ENCODE data around the gene MRPS31.

The MRPS31 gene

DNA sequence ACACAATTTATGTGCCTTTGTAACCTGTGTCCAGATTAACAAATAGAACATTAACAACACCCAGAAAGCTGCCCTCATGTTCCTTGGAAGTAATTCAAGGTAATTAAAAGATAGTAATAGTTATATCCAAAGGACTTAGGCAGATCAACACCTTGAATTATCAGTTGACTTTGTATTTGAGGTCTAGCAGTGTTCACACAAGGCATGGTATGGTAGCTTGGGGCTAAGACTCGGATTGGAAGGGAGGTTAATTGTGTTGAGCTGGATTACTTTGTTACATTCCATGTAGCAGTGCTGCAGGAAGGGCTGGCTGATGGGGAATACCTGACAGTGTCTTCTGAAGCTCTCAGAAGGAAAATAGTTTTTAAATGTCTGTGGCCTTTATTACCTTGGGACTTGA is 35.3 kb upstream of the MRPS31 start:
- Histone ChIP-seq H3K79me1 (replicated peaks; ENCODE audit: low read length, poor library complexity, severe bottlenecking) (no peaks in the 10 kb centered on the region), H3K14ac (ENCODE audit: low read length in 2 of 2) (no peak overlapping the region), H3K9me3 (ENCODE audit: control insufficient read depth, low read length) (no peaks in the 10 kb centered on the region), H3K18ac (ENCODE audit: low read depth in 1 of 2, low read length in 2 of 2) (no peak overlapping the region), H2BK120ac (ENCODE audit: low read depth, low read length) (no peak overlapping the region), H3K27ac (ENCODE audit: low read length, poor library complexity, severe bottlenecking) (no peak overlapping the region), H2BK15ac (ENCODE audit: low read depth, poor library complexity, severe bottlenecking) (no peak overlapping the region), H4K8ac (ENCODE audit: low read length) (no peak overlapping the region), H2BK12ac (ENCODE audit: low read length in 2 of 2) (no peak overlapping the region), H3K36me3 (ENCODE audit: control insufficient read depth in 1 of 2, insufficient read depth in 2 of 2, low read depth in 1 of 2, low read length in 2 of 2) (peaks cover 4 to 68% of the 10 kb centered on the region in 2 experiments), H3K27me3 (ENCODE audit: control insufficient read depth in 1 of 2, insufficient read depth in 1 of 2, low read length in 2 of 2) (no peaks in the 10 kb centered on the region), H3K4me2 (ENCODE audit: low read length, poor library complexity, severe bottlenecking) (no peak overlapping the region), H2BK5ac (ENCODE audit: low read depth, low read length, poor library complexity, severe bottlenecking) (no peak overlapping the region), H3K23ac (ENCODE audit: low read length in 2 of 2) (no peak overlapping the region), H3K4me1 (ENCODE audit: control insufficient read depth, insufficient read depth, low read depth, low read length) (no peaks in the 10 kb centered on the region), H4K91ac (ENCODE audit: low read length) (no peak overlapping the region), H3K4ac (ENCODE audit: low read depth in 1 of 2, low read length in 2 of 2) (no peak overlapping the region), H3K9ac (ENCODE audit: low read length) (no peak overlapping the region), H3K4me3 (ENCODE audit: insufficient read depth in 1 of 2, low read depth in 1 of 2, low read length in 2 of 2) (no peak overlapping the region), H2AK5ac (ENCODE audit: low read length, severe bottlenecking) (no peak overlapping the region), H2AFZ (ENCODE audit: low read depth, low read length) (no peak overlapping the region)
- 84% methylated on average over 1 of the region's 1 CpG for WGBS
- no peak for DNase-seq

GRCh38 chr13:40803316-40803715 is 32.3 kb upstream of the MRPS31 start:
- Histone ChIP-seq H2BK15ac (ENCODE audit: low read depth, poor library complexity, severe bottlenecking) (no peak overlapping the region), H2BK5ac (ENCODE audit: low read depth, low read length, poor library complexity, severe bottlenecking) (no peak overlapping the region), H3K79me1 (replicated peaks; ENCODE audit: low read length, poor library complexity, severe bottlenecking) (peaks cover 1% of the 10 kb centered on the region), H2AFZ (ENCODE audit: low read depth, low read length) (no peak overlapping the region), H2AK5ac (ENCODE audit: low read length, severe bottlenecking) (no peak overlapping the region), H2BK12ac (ENCODE audit: low read length in 2 of 2) (no peak overlapping the region), H3K4ac (ENCODE audit: low read depth in 1 of 2, low read length in 2 of 2) (no peak overlapping the region), H3K36me3 (ENCODE audit: control insufficient read depth in 1 of 2, insufficient read depth in 2 of 2, low read depth in 1 of 2, low read length in 2 of 2) (peaks cover 24 to 75% of the 10 kb centered on the region in 2 experiments), H4K91ac (ENCODE audit: low read length) (no peak overlapping the region), H3K27me3 (ENCODE audit: control insufficient read depth in 1 of 2, insufficient read depth in 1 of 2, low read length in 2 of 2) (no peaks in the 10 kb centered on the region), H3K4me1 (ENCODE audit: control insufficient read depth, insufficient read depth, low read depth, low read length) (no peaks in the 10 kb centered on the region), H3K4me3 (ENCODE audit: insufficient read depth in 1 of 2, low read depth in 1 of 2, low read length in 2 of 2) (no peak overlapping the region), H3K18ac (ENCODE audit: low read depth in 1 of 2, low read length in 2 of 2) (no peak overlapping the region), H3K27ac (ENCODE audit: low read length, poor library complexity, severe bottlenecking) (no peak overlapping the region), H4K8ac (ENCODE audit: low read length) (no peak overlapping the region), H2BK120ac (ENCODE audit: low read depth, low read length) (no peak overlapping the region), H3K14ac (ENCODE audit: low read length in 2 of 2) (no peak overlapping the region), H3K23ac (ENCODE audit: low read length in 2 of 2) (no peak overlapping the region), H3K9me3 (ENCODE audit: control insufficient read depth, low read length) (no peaks in the 10 kb centered on the region), H3K4me2 (ENCODE audit: low read length, poor library complexity, severe bottlenecking) (no peak overlapping the region), H3K9ac (ENCODE audit: low read length) (no peak overlapping the region)
- 97% methylated on average over 5 of the region's 5 CpGs for WGBS
- DNase-seq: no peak

DNA sequence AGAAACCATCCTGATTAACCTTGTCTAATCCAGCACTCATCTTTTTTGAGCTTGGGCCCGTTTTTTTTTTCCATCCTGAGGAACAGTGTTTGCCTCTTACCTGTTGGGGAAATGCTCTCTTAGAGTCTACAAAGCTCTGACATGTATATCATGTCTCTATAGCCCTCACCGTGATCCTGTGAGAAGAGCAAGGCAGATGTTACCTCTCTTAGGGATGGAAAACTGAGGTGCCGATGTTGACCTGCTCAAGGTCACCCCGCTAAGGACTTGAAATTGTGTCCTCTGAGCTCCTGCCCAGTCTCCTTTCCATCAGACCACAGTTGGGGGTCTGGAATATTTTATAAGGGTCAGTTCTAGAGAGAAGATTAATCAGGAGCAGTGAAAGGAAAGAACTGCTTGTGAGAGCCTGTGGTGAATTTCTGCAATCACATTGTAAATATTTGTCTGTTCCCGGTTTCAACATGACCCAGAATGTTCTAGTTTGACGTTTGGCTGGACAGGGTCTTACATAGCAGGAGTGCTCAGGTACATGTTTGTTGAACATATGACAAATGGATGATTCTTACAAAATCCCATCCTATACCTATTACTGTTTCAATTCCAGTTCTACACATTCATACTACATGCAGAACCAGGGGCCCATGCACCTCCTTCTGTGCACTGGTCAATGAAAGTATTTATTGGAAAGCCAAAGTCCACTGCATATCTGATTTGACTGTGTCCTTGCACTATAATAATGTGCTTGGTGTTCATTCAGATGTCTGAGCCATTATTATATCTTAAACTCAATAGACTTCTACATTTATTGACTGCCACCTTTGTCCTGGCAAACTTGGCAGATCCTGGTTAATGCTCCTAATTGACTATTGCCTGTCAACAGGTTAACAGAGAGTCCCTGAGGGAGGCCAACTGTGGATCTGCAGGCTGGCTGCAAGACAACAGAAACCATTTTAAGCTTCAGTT is 30.5 kb upstream of the MRPS31 start:
- Histone ChIP-seq H3K4ac (ENCODE audit: low read depth in 1 of 2, low read length in 2 of 2) (no peak overlapping the region), H3K36me3 (ENCODE audit: control insufficient read depth in 1 of 2, insufficient read depth in 2 of 2, low read depth in 1 of 2, low read length in 2 of 2) (peaks cover 24 to 74% of the 10 kb centered on the region in 2 experiments), H2BK5ac (ENCODE audit: low read depth, low read length, poor library complexity, severe bottlenecking) (no peak overlapping the region), H3K9ac (ENCODE audit: low read length) (no peak overlapping the region), H3K23ac (ENCODE audit: low read length in 2 of 2) (no peak overlapping the region), H2BK12ac (ENCODE audit: low read length in 2 of 2) (no peak overlapping the region), H4K8ac (ENCODE audit: low read length) (peak overlapping the region; percentile 19), H2AK5ac (ENCODE audit: low read length, severe bottlenecking) (no peak overlapping the region), H4K91ac (ENCODE audit: low read length) (no peak overlapping the region), H3K27ac (ENCODE audit: low read length, poor library complexity, severe bottlenecking) (no peak overlapping the region), H2BK15ac (ENCODE audit: low read depth, poor library complexity, severe bottlenecking) (no peak overlapping the region), H3K4me1 (ENCODE audit: control insufficient read depth, insufficient read depth, low read depth, low read length) (no peaks in the 10 kb centered on the region), H3K9me3 (ENCODE audit: control insufficient read depth, low read length) (no peaks in the 10 kb centered on the region), H2BK120ac (ENCODE audit: low read depth, low read length) (no peak overlapping the region), H3K18ac (ENCODE audit: low read depth in 1 of 2, low read length in 2 of 2) (no peak overlapping the region), H3K27me3 (ENCODE audit: control insufficient read depth in 1 of 2, insufficient read depth in 1 of 2, low read length in 2 of 2) (no peaks in the 10 kb centered on the region), H3K4me3 (ENCODE audit: insufficient read depth in 1 of 2, low read depth in 1 of 2, low read length in 2 of 2) (no peak overlapping the region), H2AFZ (ENCODE audit: low read depth, low read length) (no peak overlapping the region), H3K79me1 (replicated peaks; ENCODE audit: low read length, poor library complexity, severe bottlenecking) (peaks cover 3% of the 10 kb centered on the region), H3K4me2 (ENCODE audit: low read length, poor library complexity, severe bottlenecking) (no peak overlapping the region), H3K14ac (ENCODE audit: low read length in 2 of 2) (no peak overlapping the region)
- DNase-seq: no peak
- 91% methylated on average over 6 of the region's 6 CpGs for WGBS

- Histone ChIP-seq H3K18ac (ENCODE audit: low read depth in 1 of 2, low read length in 2 of 2) (no peak overlapping the region), H3K79me1 (replicated peaks; ENCODE audit: low read length, poor library complexity, severe bottlenecking) (peaks cover 3% of the 10 kb centered on the region), H2BK12ac (ENCODE audit: low read length in 2 of 2) (no peak overlapping the region), H3K9ac (ENCODE audit: low read length) (no peak overlapping the region), H2AFZ (ENCODE audit: low read depth, low read length) (no peak overlapping the region), H3K27ac (ENCODE audit: low read length, poor library complexity, severe bottlenecking) (no peak overlapping the region), H2BK5ac (ENCODE audit: low read depth, low read length, poor library complexity, severe bottlenecking) (no peak overlapping the region), H2BK120ac (ENCODE audit: low read depth, low read length) (no peak overlapping the region), H3K36me3 (ENCODE audit: control insufficient read depth in 1 of 2, insufficient read depth in 2 of 2, low read depth in 1 of 2, low read length in 2 of 2) (peaks cover 29 to 73% of the 10 kb centered on the region in 2 experiments), H3K9me3 (ENCODE audit: control insufficient read depth, low read length) (no peaks in the 10 kb centered on the region), H4K8ac (ENCODE audit: low read length) (no peak overlapping the region), H3K4me1 (ENCODE audit: control insufficient read depth, insufficient read depth, low read depth, low read length) (no peaks in the 10 kb centered on the region), H3K27me3 (ENCODE audit: control insufficient read depth in 1 of 2, insufficient read depth in 1 of 2, low read length in 2 of 2) (no peaks in the 10 kb centered on the region), H2AK5ac (ENCODE audit: low read length, severe bottlenecking) (no peak overlapping the region), H3K14ac (ENCODE audit: low read length in 2 of 2) (no peak overlapping the region), H2BK15ac (ENCODE audit: low read depth, poor library complexity, severe bottlenecking) (no peak overlapping the region), H3K4ac (ENCODE audit: low read depth in 1 of 2, low read length in 2 of 2) (no peak overlapping the region), H4K91ac (ENCODE audit: low read length) (no peak overlapping the region), H3K4me2 (ENCODE audit: low read length, poor library complexity, severe bottlenecking) (no peak overlapping the region), H3K23ac (ENCODE audit: low read length in 2 of 2) (no peak overlapping the region), H3K4me3 (ENCODE audit: insufficient read depth in 1 of 2, low read depth in 1 of 2, low read length in 2 of 2) (no peak overlapping the region)
- 100% methylated on average over 5 of the region's 5 CpGs for WGBS
- no peak for DNase-seq
These were observed 29.6 kb upstream of the MRPS31 start for GRCh38 chr13:40800559-40800958.
